HepG2 (cell line): ENCODE data around the gene RAB3D. TPM values are rescaled to one million over a fixed set of nuclear protein-coding genes. Genes with fewer than 3 reads are reported as not detected.

ENCODE experiments used
- ATAC-seq: fragments of 200-7000 bp; cut with Tn5 transposase; 3 replicates; pipeline ENCODE4 v1.9.1; 2020; ENCODE audit warnings: mild to moderate bottlenecking, moderate library complexity
- BruUV-seq: library from RNA; stranded (reverse); fragments of 400-500 nt; replicated peaks from 2 replicates; lab custom pipeline; 2021; lab: Mats Ljungman, UMichigan
- CTCF ChIA-PET: fragments of 300-600 bp; formaldehyde crosslinking; extraction: SDS; loops from one replicate; lab custom pipeline; 2021; ENCODE audit warnings: low total read pairs, inconsistent platforms, low intra/inter-chr PET ratio; lab: Yijun Ruan, JAX
- POLR2A ChIA-PET: fragments of 350-600 bp; sonication (Branson Sonifier 250); formaldehyde crosslinking; loops from one replicate; lab custom pipeline; 2020; ENCODE audit warnings: antibody characterized with exemption, inconsistent platforms; lab: Yijun Ruan, JAX
- DNase-seq: peaks from one replicate; pipeline ENCODE4 v3.0.0-alpha.2; 2015; ENCODE audit warnings: low spot score
- FAIRE-seq: peaks from 3 replicates; lab custom pipeline; 2011; peaks lifted over from hg19 to GRCh38; lab: Jason Lieb, UNC
- H2AFZ ChIP-seq: one replicate; pipeline ENCODE4 v1.6.1; 2011; ENCODE audit warnings: low read length, inconsistent platforms
- H3K27ac ChIP-seq: fragments of 300-600 bp; 3 replicates; pipeline ENCODE4 v1.8.0; 2011; ENCODE audit warnings: mixed run types, mild to moderate bottlenecking, mixed read lengths, low read length, inconsistent platforms; ENCODE audit not compliant: insufficient read depth; ENCODE audit errors: extremely low read length
- H3K27me3 ChIP-seq, 2 experiments: fragments of 200-600 bp in 1 of 2; 2 replicates in 1 of 2; 3 replicates in 1 of 2; pipeline versions ENCODE4 v1.6.0 to v1.8.0; 2011; ENCODE audit warnings: low read length in 2 of 2, mild to moderate bottlenecking in 2 of 2, moderate library complexity in 2 of 2, inconsistent platforms in 1 of 2; ENCODE audit not compliant: insufficient read depth in 2 of 2, control insufficient read depth in 1 of 2
- H3K36me3 ChIP-seq, 2 experiments: fragments of 200-600 bp in 1 of 2; replicated peaks in 1 of 2; 2 replicates in 1 of 2; 3 replicates in 1 of 2; pipeline versions ENCODE4 v1.5.1 to v1.8.0; 2011; ENCODE audit warnings: low read length in 2 of 2, inconsistent platforms in 1 of 2; ENCODE audit not compliant: insufficient read depth in 2 of 2, control insufficient read depth in 1 of 2
- H3K4me1 ChIP-seq: 2 replicates; pipeline ENCODE4 v1.5.1; 2012; ENCODE audit warnings: low read length, inconsistent platforms; ENCODE audit not compliant: insufficient read depth
- H3K4me2 ChIP-seq: 2 replicates; pipeline ENCODE4 v1.6.0; 2011; ENCODE audit warnings: low read depth, low read length, inconsistent platforms
- H3K4me3 ChIP-seq, 3 experiments: fragments of 200-600 bp in 1 of 3; sonication (generic), shearing (Covaris generic) in 1 of 3; replicated peaks in 1 of 3; 2 replicates each; pipeline ENCODE4 v1.5.1; 2011 to 2016; ENCODE audit warnings: low read length in 3 of 3, inconsistent platforms in 2 of 3, low read depth in 2 of 3, mild to moderate bottlenecking in 2 of 3, control low read depth in 1 of 3, mixed read lengths in 1 of 3; ENCODE audit not compliant: insufficient read depth in 1 of 3
- H3K79me2 ChIP-seq: one replicate; pipeline ENCODE4 v1.6.1; 2011; ENCODE audit warnings: low read length, inconsistent platforms; ENCODE audit not compliant: insufficient read depth
- H3K9ac ChIP-seq: 2 replicates; pipeline ENCODE4 v1.6.0; 2011; ENCODE audit warnings: mild to moderate bottlenecking, low read depth, low read length, inconsistent platforms; ENCODE audit not compliant: insufficient read depth
- H3K9me3 ChIP-seq: 2 replicates; pipeline ENCODE4 v1.5.1; 2012; ENCODE audit warnings: mild to moderate bottlenecking, low read length
- H4K20me1 ChIP-seq: 2 replicates; pipeline ENCODE4 v1.6.0; 2011; ENCODE audit warnings: inconsistent platforms, mild to moderate bottlenecking, low read length, moderate library complexity; ENCODE audit not compliant: insufficient read depth
- AKAP8 ChIP-seq: sonication (generic); formaldehyde crosslinking; IDR thresholded peaks from 2 replicates; pipeline ENCODE4 v1.5.1; 2020; ENCODE audit warnings: mild to moderate bottlenecking, missing genetic modification reagents
- ATF7 ChIP-seq, 2 experiments: fragments of 450-650 bp in 1 of 2; sonication (generic) in 1 of 2; formaldehyde crosslinking in 1 of 2; IDR thresholded peaks; 2 replicates each; pipeline versions ENCODE4 v1.4.0 to v1.6.1; 2016 to 2020; ENCODE audit warnings: antibody characterized with exemption in 1 of 2, mild to moderate bottlenecking in 1 of 2, missing genetic modification reagents in 1 of 2
- NR1H2 ChIP-seq: sonication (generic); formaldehyde crosslinking; IDR thresholded peaks from 2 replicates; pipeline ENCODE4 v1.8.1; 2022; ENCODE audit warnings: low read depth, missing genetic modification reagents, borderline replicate concordance
- NR2F6 ChIP-seq, 2 experiments: IDR thresholded peaks; 2 replicates each; pipeline ENCODE4 v1.6.1; 2016; ENCODE audit warnings: antibody characterized with exemption in 1 of 2, mild to moderate bottlenecking in 1 of 2
- PRDM10 ChIP-seq: sonication (generic); formaldehyde crosslinking; IDR thresholded peaks from 2 replicates; pipeline ENCODE4 v1.4.0; 2020; ENCODE audit warnings: low read depth, missing genetic modification reagents
- U2AF2 ChIP-seq: fragments of 200-400 bp; formaldehyde crosslinking; IDR thresholded peaks from 2 replicates; pipeline ENCODE4 v1.6.1; 2017; ENCODE audit warnings: low read depth, mild to moderate bottlenecking, low read length
- ZNF768 ChIP-seq: sonication (generic); formaldehyde crosslinking; IDR thresholded peaks from 2 replicates; pipeline ENCODE4 v1.4.0; 2020; ENCODE audit warnings: missing genetic modification reagents
- WGBS: methylation state at CpG from one replicate; pipeline ENCODE4 v1.1.6; 2017; ENCODE audit warnings: low lambda C conversion rate; 5-methylcytosine and 5-hydroxymethylcytosine counted together
- in situ Hi-C: cut with HindIII; loops from 2 replicates; pipeline ENCODE4 v1.10.0; 2017; ENCODE audit warnings: low pct_unique_long_range_greater_than_20kb; ENCODE audit not compliant: extremely low pct_ligation_motif_present
- intact Hi-C: fragments of 100-400 bp; cut with micrococcal nuclease; formaldehyde crosslinking; loops from one replicate; pipeline ENCODE4 v1.10.0; 2022; ENCODE audit not compliant: unreplicated experiment
- polyA plus RNA-seq, 8 experiments: library from polyadenylated mRNA; depleted of rRNA in 3 of 8; stranded (reverse) in 7 of 8; unstranded in 1 of 8; fragments of >200 nt; fragmentation: Illumina TruSeq in 4 of 8; extraction: Trizol in 4 of 8; gene quantifications; 2 replicates each; pipeline versions ENCODE4 v1.2.1 to v1.2.3, GENCODE V29; 2011 to 2016; ENCODE audit warnings: low read depth in 4 of 8, missing spikeins in 1 of 8, mixed read lengths in 1 of 8; ENCODE audit not compliant: insufficient read depth in 1 of 8
- total RNA-seq, 5 experiments: library from RNA; depleted of rRNA; stranded (reverse); fragments of >200 nt; fragmentation: Illumina TruSeq; extraction: Trizol; gene quantifications; 2 replicates each; pipeline ENCODE4 v1.2.3, GENCODE V29; 2016; ENCODE audit warnings: low read depth in 1 of 5

The RAB3D gene
- total and polyA plus RNA-seq, 2 of the 13 experiments (the other 11 are each of a cell fraction or from before 2014, with no cell fraction given) = 2.0 to 16.1 TPM

DNA sequence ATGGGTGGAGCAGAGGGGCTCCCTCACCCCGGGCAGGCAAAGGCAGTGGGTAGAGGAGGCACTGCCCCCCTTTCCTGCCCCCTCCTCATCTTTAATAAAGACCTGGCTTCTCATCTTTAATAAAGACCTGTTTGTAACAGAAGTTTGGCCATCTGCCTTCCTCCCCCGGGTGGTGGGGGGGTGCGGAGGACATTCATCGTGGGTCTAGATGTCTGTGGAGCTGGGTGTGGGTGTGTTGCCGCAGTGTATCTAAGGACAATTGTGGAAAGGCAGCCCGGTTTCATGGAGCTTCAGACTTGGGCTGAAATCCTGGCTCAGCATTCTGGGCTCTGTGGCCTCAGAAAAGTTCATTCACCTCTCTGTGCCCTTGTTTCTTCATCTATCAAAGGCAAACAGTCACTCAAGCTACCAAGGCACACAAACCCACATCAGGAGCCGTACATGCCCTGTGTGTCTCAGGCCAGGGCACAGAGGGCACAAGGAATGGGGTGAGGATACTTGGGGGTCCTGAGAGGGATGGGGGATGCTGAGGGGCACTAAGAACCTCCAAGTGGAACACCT lies 26.2 kb upstream of the RAB3D start:
- BruUV-seq = no TSS peak
- intact Hi-C loops (no loop called here), in situ Hi-C loops (no loop called here)
- no peak overlapping the region for H2AFZ ChIP-seq
- H3K79me2 ChIP-seq = no peaks in the 10 kb centered on the region
- H3K9me3 ChIP-seq = no peaks in the 10 kb centered on the region
- no peak overlapping the region for H3K4me2 ChIP-seq
- H3K4me3 ChIP-seq = no peak overlapping the region
- H3K4me1 ChIP-seq = 0 out of 2 replicates have a peak, but pooled peaks cover 4% of the 10 kb centered on the region
- FAIRE-seq (no peak), DNase-seq (no peak), ATAC-seq (no peak)
- WGBS = 91% methylated on average over 7 of the region's 7 CpGs
- ChIA-PET POLR2A (no interaction called here), CTCF (no interaction called here)
- H3K27ac ChIP-seq = no peak overlapping the region
- no peaks in the 10 kb centered on the region for H3K27me3 ChIP-seq
- H4K20me1 ChIP-seq = no peaks in the 10 kb centered on the region
- peaks cover 5 to 14% of the 10 kb centered on the region in 2 experiments; a peak in 3 of 5 replicates for H3K36me3 ChIP-seq
- TF ChIP-seq ZNF768 (CRISPR knock-in tag) (peak; percentile 73), AKAP8 (CRISPR knock-in tag) (no peak), NR2F6 (IDR thresholded peaks at IDR 0.05) (no peak), NR2F6 (CRISPR knock-in tag; IDR thresholded peaks at IDR 0.05) (no peak)
- no peak overlapping the region for H3K9ac ChIP-seq

DNA sequence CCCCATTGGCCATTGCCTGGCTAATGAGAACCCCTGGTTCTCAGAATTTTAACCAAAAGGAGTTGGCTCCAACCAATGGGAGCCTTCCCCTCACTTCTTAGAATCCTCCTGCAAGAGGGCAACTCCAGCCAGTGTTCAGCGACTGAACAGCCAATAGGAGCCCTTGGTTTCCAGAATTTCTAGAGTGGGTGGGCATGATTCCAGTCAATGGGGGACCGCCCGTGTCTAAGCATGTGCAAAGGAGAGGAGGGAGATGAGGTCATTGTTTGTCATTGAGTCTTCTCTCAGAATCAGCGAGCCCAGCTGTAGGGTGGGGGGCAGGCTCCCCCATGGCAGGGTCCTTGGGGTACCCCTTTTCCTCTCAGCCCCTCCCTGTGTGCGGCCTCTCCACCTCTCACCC lies 25.5 kb upstream of the RAB3D start:
- DNase-seq (no peak), ATAC-seq (no peak), FAIRE-seq (no peak)
- ChIA-PET CTCF (no interaction called here), POLR2A (no interaction called here)
- H3K27ac ChIP-seq = no peak overlapping the region
- TF ChIP-seq ATF7 (IDR thresholded peaks at IDR 0.05) (peak; percentile 41; the same call in 1 of the 2 replicates), ATF7 (CRISPR knock-in tag; IDR thresholded peaks at IDR 0.05) (no peak), U2AF2 (no peak), PRDM10 (CRISPR knock-in tag) (no peak), NR1H2 (CRISPR knock-in tag) (no peak)
- H3K27me3 ChIP-seq = no peaks in the 10 kb centered on the region
- 0 out of 2 replicates have a peak, but pooled peaks cover 4% of the 10 kb centered on the region for H3K4me1 ChIP-seq
- intact Hi-C loops (no loop called here), in situ Hi-C loops (no loop called here)
- no peaks in the 10 kb centered on the region for H4K20me1 ChIP-seq
- WGBS = 96% methylated on average over 5 of the region's 5 CpGs
- no peak overlapping the region for H3K9ac ChIP-seq
- H3K4me2 ChIP-seq = no peak overlapping the region
- no peak overlapping the region for H3K4me3 ChIP-seq
- H3K79me2 ChIP-seq = no peaks in the 10 kb centered on the region
- H3K36me3 ChIP-seq = peaks cover 5 to 14% of the 10 kb centered on the region in 2 experiments; a peak in 3 of 5 replicates
- no TSS peak for BruUV-seq
- H2AFZ ChIP-seq = no peak overlapping the region
- no peaks in the 10 kb centered on the region for H3K9me3 ChIP-seq
